Mucosa of descending colon (tissue), 3 donors: ENCODE measurements around the gene ZNF618. TPM values are rescaled to one million over a fixed set of nuclear protein-coding genes. Genes with fewer than 3 reads are reported as not detected.

Source experiments
- ATAC-seq: fragments of 200-7000 bp; cut with Tn5 transposase; one replicate; pipeline ENCODE4 v1.9.1; 2020; ENCODE audit warnings: mild to moderate bottlenecking, moderate library complexity
- DNase-seq, 3 donors: peaks; one replicate each; pipeline ENCODE4 v3.0.0-alpha.2; 2020
- H3K36me3 ChIP-seq: fragments of 200-600 bp; one replicate; pipeline ENCODE4 v1.8.0; 2021; ENCODE audit warnings: low read depth, mild to moderate bottlenecking
- H3K4me1 ChIP-seq: fragments of 200-600 bp; one replicate; pipeline ENCODE4 v1.8.0; 2021; ENCODE audit warnings: low read depth, mild to moderate bottlenecking
- H3K4me3 ChIP-seq: fragments of 200-600 bp; one replicate; pipeline ENCODE4 v1.8.0; 2021; ENCODE audit warnings: mild to moderate bottlenecking
- H3K9me3 ChIP-seq: fragments of 200-600 bp; one replicate; pipeline ENCODE4 v1.8.0; 2021; ENCODE audit warnings: mild to moderate bottlenecking
- intact Hi-C, 2 donors: fragments of 100-400 bp; cut with DNase I in 1 of 2; cut with micrococcal nuclease in 1 of 2; formaldehyde crosslinking; loops; one replicate each; pipeline versions ENCODE4 v1.11.0 to v1.11.1; 2022; cut with DNase I, micrococcal nuclease
- total RNA-seq, 3 donors: library from RNA; stranded (reverse); fragmentation: NEBNext Ultra II Directional in 2 of 3; extraction: Animal tissue kit (Norgen Biotek cat#: 25700) in 2 of 3; gene quantifications; one replicate each; pipeline versions ENCODE4 v1.2.1 to v1.2.4, GENCODE V29; 2021 to 2023
- TF ChIP-seq, protein P1 (sequence below): fragments of 200-600 bp; IDR thresholded peaks from one replicate; pipeline ENCODE4 v1.8.0; 2022; ENCODE audit warnings: antibody characterized with exemption, mild to moderate bottlenecking
- donor health status: DM: no; HTN: no; CAD: no; lungs with moderate emphysema.
- donor health status: DM: no; HTN: no; CAD: no.
- donor health status: DM: no; HTN: yes; CAD: no.

ZNF618 gene
- total RNA-seq, 3 donors from 2014 or later = 2.7 to 6.2 (median 3.7) TPM

DNA sequence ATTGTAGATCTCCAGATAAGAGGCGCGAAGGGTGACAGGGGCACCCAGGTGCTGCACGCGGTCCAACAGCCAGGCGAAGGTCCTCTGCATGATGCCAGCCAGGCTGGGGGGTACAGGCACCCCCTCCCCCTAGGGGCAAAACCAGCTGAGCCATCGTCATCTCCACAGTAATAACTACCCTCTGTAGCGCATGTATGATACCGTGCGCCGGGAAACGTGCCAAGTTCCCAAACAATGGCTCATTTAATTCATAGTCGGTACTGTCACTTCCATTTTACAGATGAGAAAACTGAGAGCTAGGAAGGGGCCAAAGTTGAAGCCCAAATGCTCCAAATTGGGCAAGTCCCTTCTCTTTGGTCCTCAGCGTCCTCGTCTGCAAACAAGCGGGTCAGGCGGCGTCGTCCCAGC is 221.5 kb downstream of the ZNF618 start:
- ATAC-seq = peak; percentile 31
- Histone ChIP-seq H3K9me3 (no peaks in the 10 kb centered on the region), H3K36me3 (no peaks in the 10 kb centered on the region), H3K4me3 (peak overlapping the region; percentile 6), H3K4me1 (peaks cover 5% of the 10 kb centered on the region)
- intact Hi-C loops = no loop called here
- DNase-seq = peak; percentile 69 to 77 (median 72)
- TF ChIP-seq, protein P1, sequence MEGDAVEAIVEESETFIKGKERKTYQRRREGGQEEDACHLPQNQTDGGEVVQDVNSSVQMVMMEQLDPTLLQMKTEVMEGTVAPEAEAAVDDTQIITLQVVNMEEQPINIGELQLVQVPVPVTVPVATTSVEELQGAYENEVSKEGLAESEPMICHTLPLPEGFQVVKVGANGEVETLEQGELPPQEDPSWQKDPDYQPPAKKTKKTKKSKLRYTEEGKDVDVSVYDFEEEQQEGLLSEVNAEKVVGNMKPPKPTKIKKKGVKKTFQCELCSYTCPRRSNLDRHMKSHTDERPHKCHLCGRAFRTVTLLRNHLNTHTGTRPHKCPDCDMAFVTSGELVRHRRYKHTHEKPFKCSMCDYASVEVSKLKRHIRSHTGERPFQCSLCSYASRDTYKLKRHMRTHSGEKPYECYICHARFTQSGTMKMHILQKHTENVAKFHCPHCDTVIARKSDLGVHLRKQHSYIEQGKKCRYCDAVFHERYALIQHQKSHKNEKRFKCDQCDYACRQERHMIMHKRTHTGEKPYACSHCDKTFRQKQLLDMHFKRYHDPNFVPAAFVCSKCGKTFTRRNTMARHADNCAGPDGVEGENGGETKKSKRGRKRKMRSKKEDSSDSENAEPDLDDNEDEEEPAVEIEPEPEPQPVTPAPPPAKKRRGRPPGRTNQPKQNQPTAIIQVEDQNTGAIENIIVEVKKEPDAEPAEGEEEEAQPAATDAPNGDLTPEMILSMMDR = no peak

- DNase-seq (peak; percentile 86 to 91 (median 87)), ATAC-seq (peak; percentile 91)
- H3K36me3 ChIP-seq = no peaks in the 10 kb centered on the region
- intact Hi-C loops = no loop called here
- H3K9me3 ChIP-seq = no peaks in the 10 kb centered on the region
- peaks cover 5% of the 10 kb centered on the region for H3K4me1 ChIP-seq
- TF ChIP-seq, protein P1 = no peak
- H3K4me3 ChIP-seq = peak overlapping the region; percentile 6
Observed at GRCh38 chr9:114098021-114098935, 222.2 kb downstream of the ZNF618 start.

- Histone ChIP-seq H3K4me1 (peaks cover 5% of the 10 kb centered on the region), H3K4me3 (peak within 1 kb of the TSS; percentile 6), H3K36me3 (no peaks in the 10 kb centered on the region), H3K9me3 (no peaks in the 10 kb centered on the region)
- ATAC-seq (peak; percentile 54), DNase-seq (peak in 2 of 3 donors; percentile 65 to 71)
- intact Hi-C loops = no loop called here
- TF ChIP-seq, protein P1 = no peak
Observed at GRCh38 chr9:114098936-114099668, 223.0 kb downstream of the ZNF618 start, which contains the start of gene KIF12. Gene KIF12, minus strand, starts transcription at chr9:114099292. Its CDS starts 16 bp downstream, at chr9:114099276.

DNA sequence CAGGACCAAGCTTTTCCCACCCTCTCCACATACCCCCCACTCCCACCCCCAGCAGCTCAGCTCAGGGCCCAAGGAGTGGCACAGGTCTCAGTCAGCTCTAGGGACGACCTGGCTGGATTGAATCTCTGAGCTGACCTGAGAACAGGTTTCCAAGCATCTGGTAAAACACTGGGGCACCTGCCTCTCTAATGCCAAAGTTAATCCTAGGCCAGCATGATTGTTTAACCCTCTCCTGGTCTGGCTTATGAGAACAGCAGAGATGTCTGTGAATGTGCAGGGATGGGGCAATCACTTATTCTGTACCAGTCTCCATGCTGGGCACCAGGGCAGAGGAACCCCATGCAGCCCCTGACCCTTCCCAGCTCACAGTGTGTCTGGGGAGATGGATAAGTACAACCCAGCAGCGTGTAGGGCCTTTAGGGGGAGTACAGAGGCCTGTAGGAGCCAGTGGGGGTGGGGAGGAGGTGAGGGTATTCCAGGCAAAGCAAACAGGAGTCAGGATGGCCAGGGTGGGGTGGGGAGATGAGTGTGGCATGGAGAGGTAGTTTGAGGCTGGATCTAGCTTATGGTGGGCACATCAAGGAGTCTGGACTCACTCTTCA is 223.7 kb downstream of the ZNF618 start:
- DNase-seq = no peak
- H3K9me3 ChIP-seq = no peaks in the 10 kb centered on the region
- H3K36me3 ChIP-seq = no peaks in the 10 kb centered on the region
- H3K4me3 ChIP-seq = no peak overlapping the region
- peaks cover 5% of the 10 kb centered on the region for H3K4me1 ChIP-seq
- TF ChIP-seq, protein P1 = no peak
- intact Hi-C loops = loop anchor here in 1 of 2 donors (10.0 kb wide), 1 partner anchor 195 kb away; no protein-coding TSS in a partner anchor
- no peak for ATAC-seq

GRCh38 chr9:114100536-114100935 is 224.4 kb downstream of the ZNF618 start:
- Histone ChIP-seq H3K36me3 (no peaks in the 10 kb centered on the region), H3K4me3 (no peak overlapping the region), H3K9me3 (no peaks in the 10 kb centered on the region), H3K4me1 (peaks cover 5% of the 10 kb centered on the region)
- no peak for ATAC-seq
- TF ChIP-seq, protein P1 = no peak
- intact Hi-C loops = loop anchor here in 1 of 2 donors (10.0 kb wide), 1 partner anchor 194 kb away; no protein-coding TSS in a partner anchor
- no peak for DNase-seq
